Hair follicle dermal papilla cell (primary cell): ENCODE measurements around the gene DKK1. TPM values are rescaled to one million over a fixed set of nuclear protein-coding genes. Genes with fewer than 3 reads are reported as not detected.

Experiments used
- total RNA-seq: library from RNA; depleted of rRNA; stranded (reverse); fragments of >200 nt; gene quantifications from 2 replicates; pipeline ENCODE4 v1.2.3, GENCODE V29; 2012

DKK1 gene
- total RNA-seq: 5.5 and 11.9 TPM in 2 replicates

GRCh38 chr10:52313933-52314821, at the start of gene DKK1:
DKK1 (plus strand) TSS chr10:52314281; CDS start chr10:52314435, 154 bp downstream.

